HAP-1 (cell line): ENCODE results near the gene EXT2.
A peak's percentile ranks its signal among the peaks of the same experiment; 100 is the strongest.

ENCODE experiments used
- DNase-seq, 2 experiments: peaks; one replicate each; pipeline ENCODE4 v3.0.0-alpha.2; 2016 to 2020; ENCODE audit warnings: low spot score in 2 of 2
- H3K27me3 ChIP-seq: fragments of 250-450 bp; sonication (Bioruptor Pico); 2 replicates; pipeline ENCODE4 v1.5.1; 2020; ENCODE audit warnings: low read depth, mild to moderate bottlenecking, moderate library complexity
- H3K36me3 ChIP-seq: fragments of 250-450 bp; sonication (Bioruptor Pico); replicated peaks from 2 replicates; pipeline ENCODE4 v1.5.1; 2020; ENCODE audit warnings: mild to moderate bottlenecking
- H3K4me1 ChIP-seq: fragments of 250-450 bp; sonication (Bioruptor Pico); 2 replicates; pipeline ENCODE4 v1.5.1; 2020; ENCODE audit warnings: mild to moderate bottlenecking
- H3K4me3 ChIP-seq: fragments of 250-450 bp; sonication (Bioruptor Pico); 2 replicates; pipeline ENCODE4 v1.5.1; 2020; ENCODE audit warnings: mild to moderate bottlenecking, moderate library complexity
- H3K9me3 ChIP-seq: fragments of 250-450 bp; sonication (Bioruptor Pico); 2 replicates; pipeline ENCODE4 v1.5.1; 2020; ENCODE audit warnings: mild to moderate bottlenecking, moderate library complexity
- in situ Hi-C: fragments of 300-500 bp; cut with MboI; formaldehyde crosslinking; loops from 3 replicates; pipeline ENCODE4 v1.14.3; 2020; ENCODE audit warnings: low sequenced_read_pairs, inconsistent platforms, mixed read lengths

The EXT2 gene

GRCh38 chr11:44237156-44237555 is 141.7 kb downstream of the EXT2 start:
- H3K4me3 ChIP-seq = no peak overlapping the region
- H3K27me3 ChIP-seq = no peaks in the 10 kb centered on the region
- H3K36me3 ChIP-seq = peaks cover 11% of the 10 kb centered on the region
- no peaks in the 10 kb centered on the region for H3K9me3 ChIP-seq
- no peaks in the 10 kb centered on the region for H3K4me1 ChIP-seq
- in situ Hi-C loops = no loop called here
- DNase-seq = no peak

GRCh38 chr11:44241851-44242250 is 146.4 kb downstream of the EXT2 start:
- Histone ChIP-seq H3K36me3 (peaks cover 12% of the 10 kb centered on the region), H3K4me1 (peaks cover 22% of the 10 kb centered on the region)
- in situ Hi-C loops = no loop called here

GRCh38 chr11:44243086-44243485 is 147.6 kb downstream of the EXT2 start:
- H3K36me3 ChIP-seq = peaks cover 6% of the 10 kb centered on the region; the same call in 1 of the 2 replicates
- in situ Hi-C loops = no loop called here
- peaks cover 23% of the 10 kb centered on the region for H3K4me1 ChIP-seq

More at GRCh38 chr11:44241851-44242250, 146.4 kb downstream of the EXT2 start:
- Histone ChIP-seq H3K27me3 (no peaks in the 10 kb centered on the region), H3K9me3 (no peaks in the 10 kb centered on the region), H3K4me3 (no peak overlapping the region)
- no peak for DNase-seq

GRCh38 chr11:44243595-44244343 is 148.3 kb downstream of the EXT2 start:
- Histone ChIP-seq H3K4me1 (peaks cover 23% of the 10 kb centered on the region), H3K36me3 (peaks cover 6% of the 10 kb centered on the region; the same call in 1 of the 2 replicates), H3K4me3 (no peak overlapping the region), H3K27me3 (no peaks in the 10 kb centered on the region), H3K9me3 (no peaks in the 10 kb centered on the region)
- DNase-seq = peak; percentile 55 to 57
- in situ Hi-C loops = no loop called here

More at GRCh38 chr11:44243086-44243485, 147.6 kb downstream of the EXT2 start:
- Histone ChIP-seq H3K4me3 (no peak overlapping the region), H3K27me3 (no peaks in the 10 kb centered on the region), H3K9me3 (no peaks in the 10 kb centered on the region)
- no peak for DNase-seq

GRCh38 chr11:44244639-44245310 is 149.3 kb downstream of the EXT2 start:
- no peak overlapping the region for H3K4me3 ChIP-seq
- no peaks in the 10 kb centered on the region for H3K9me3 ChIP-seq
- no peaks in the 10 kb centered on the region for H3K27me3 ChIP-seq
- peaks cover 6% of the 10 kb centered on the region; the same call in 1 of the 2 replicates for H3K36me3 ChIP-seq
- DNase-seq = no peak
- in situ Hi-C loops = no loop called here
- peaks cover 23% of the 10 kb centered on the region for H3K4me1 ChIP-seq

- Histone ChIP-seq H3K36me3 (peaks cover 6% of the 10 kb centered on the region; the same call in 1 of the 2 replicates), H3K9me3 (no peaks in the 10 kb centered on the region), H3K4me3 (no peak overlapping the region), H3K4me1 (peaks cover 23% of the 10 kb centered on the region), H3K27me3 (no peaks in the 10 kb centered on the region)
- DNase-seq = peak in 1 of 2 experiments; percentile 30
- in situ Hi-C loops = no loop called here
Measured at GRCh38 chr11:44246726-44247125, 151.2 kb downstream of the EXT2 start.

- Histone ChIP-seq H3K4me3 (no peak overlapping the region), H3K36me3 (peaks cover 6% of the 10 kb centered on the region; the same call in 1 of the 2 replicates), H3K4me1 (peaks cover 23% of the 10 kb centered on the region), H3K27me3 (no peaks in the 10 kb centered on the region), H3K9me3 (no peaks in the 10 kb centered on the region)
- in situ Hi-C loops = no loop called here
- no peak for DNase-seq
Measured at GRCh38 chr11:44247508-44247907, 152.0 kb downstream of the EXT2 start.

- in situ Hi-C loops = no loop called here
- peaks cover 17% of the 10 kb centered on the region for H3K4me1 ChIP-seq
Measured at GRCh38 chr11:44248109-44248508, 152.6 kb downstream of the EXT2 start.

GRCh38 chr11:44250421-44250820 is 154.9 kb downstream of the EXT2 start:
- Histone ChIP-seq H3K4me1 (peaks cover 5% of the 10 kb centered on the region; the same call in 1 of the 2 replicates), H3K27me3 (no peaks in the 10 kb centered on the region), H3K36me3 (no peaks in the 10 kb centered on the region; the same call in 1 of the 2 replicates), H3K9me3 (no peaks in the 10 kb centered on the region), H3K4me3 (no peak overlapping the region)
- no peak for DNase-seq
- in situ Hi-C loops = no loop called here

More at GRCh38 chr11:44248109-44248508, 152.6 kb downstream of the EXT2 start:
- H3K36me3 ChIP-seq = peaks cover 6% of the 10 kb centered on the region; the same call in 1 of the 2 replicates
- no peak overlapping the region for H3K4me3 ChIP-seq
- no peaks in the 10 kb centered on the region for H3K27me3 ChIP-seq
- DNase-seq = no peak
- no peaks in the 10 kb centered on the region for H3K9me3 ChIP-seq

- Histone ChIP-seq H3K36me3 (no peaks in the 10 kb centered on the region), H3K4me3 (no peak overlapping the region), H3K9me3 (no peaks in the 10 kb centered on the region), H3K4me1 (no peaks in the 10 kb centered on the region), H3K27me3 (no peaks in the 10 kb centered on the region)
- in situ Hi-C loops = no loop called here
- no peak for DNase-seq
Measured at GRCh38 chr11:44252999-44253602, 157.6 kb downstream of the EXT2 start.

- no peaks in the 10 kb centered on the region for H3K27me3 ChIP-seq
- H3K4me3 ChIP-seq = no peak overlapping the region
- H3K4me1 ChIP-seq = no peaks in the 10 kb centered on the region
- in situ Hi-C loops = no loop called here
- DNase-seq = no peak
- H3K36me3 ChIP-seq = no peaks in the 10 kb centered on the region
- no peaks in the 10 kb centered on the region for H3K9me3 ChIP-seq
Measured at GRCh38 chr11:44255406-44256071, 160.1 kb downstream of the EXT2 start.

GRCh38 chr11:44256673-44257291 is 161.3 kb downstream of the EXT2 start:
- H3K4me1 ChIP-seq = no peaks in the 10 kb centered on the region
- no peaks in the 10 kb centered on the region for H3K36me3 ChIP-seq
- DNase-seq = no peak
- in situ Hi-C loops = no loop called here
- H3K4me3 ChIP-seq = no peak overlapping the region
- no peaks in the 10 kb centered on the region for H3K9me3 ChIP-seq
- H3K27me3 ChIP-seq = no peaks in the 10 kb centered on the region
